ENCODE data around the gene NCOR2.

NCOR2 gene

DNA sequence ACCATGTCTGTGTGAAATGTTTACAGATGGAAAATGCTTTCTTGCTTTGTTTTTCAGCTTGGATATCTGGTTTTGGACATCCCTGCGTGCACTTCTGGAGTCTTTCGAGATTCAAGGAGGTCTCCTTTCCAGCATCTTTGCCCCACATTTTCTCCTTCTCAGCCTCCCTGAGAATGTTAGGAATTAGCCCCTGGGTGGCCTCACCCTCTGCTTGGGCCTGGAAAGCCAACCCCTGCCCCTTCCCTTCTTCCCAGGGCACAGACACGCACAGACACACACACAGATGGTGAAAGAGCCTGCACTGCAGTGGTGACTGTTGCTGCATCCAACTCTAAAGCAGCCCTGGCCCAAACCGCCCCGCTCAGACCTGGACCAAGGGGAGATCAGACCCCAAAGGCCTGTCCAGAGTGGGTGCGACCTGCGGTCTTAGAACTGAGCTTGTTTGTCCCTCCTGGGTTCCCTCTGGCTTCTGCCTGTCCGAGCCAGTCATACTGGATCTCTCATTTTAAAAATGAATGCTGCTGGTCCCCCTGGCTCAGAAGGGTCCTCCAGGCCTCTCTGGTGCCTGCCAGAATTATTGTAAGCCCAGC lies 8.7 kb upstream of the NCOR2 start:
- no peak for DNase-seq (ENCODE audit: low spot score)

DNA sequence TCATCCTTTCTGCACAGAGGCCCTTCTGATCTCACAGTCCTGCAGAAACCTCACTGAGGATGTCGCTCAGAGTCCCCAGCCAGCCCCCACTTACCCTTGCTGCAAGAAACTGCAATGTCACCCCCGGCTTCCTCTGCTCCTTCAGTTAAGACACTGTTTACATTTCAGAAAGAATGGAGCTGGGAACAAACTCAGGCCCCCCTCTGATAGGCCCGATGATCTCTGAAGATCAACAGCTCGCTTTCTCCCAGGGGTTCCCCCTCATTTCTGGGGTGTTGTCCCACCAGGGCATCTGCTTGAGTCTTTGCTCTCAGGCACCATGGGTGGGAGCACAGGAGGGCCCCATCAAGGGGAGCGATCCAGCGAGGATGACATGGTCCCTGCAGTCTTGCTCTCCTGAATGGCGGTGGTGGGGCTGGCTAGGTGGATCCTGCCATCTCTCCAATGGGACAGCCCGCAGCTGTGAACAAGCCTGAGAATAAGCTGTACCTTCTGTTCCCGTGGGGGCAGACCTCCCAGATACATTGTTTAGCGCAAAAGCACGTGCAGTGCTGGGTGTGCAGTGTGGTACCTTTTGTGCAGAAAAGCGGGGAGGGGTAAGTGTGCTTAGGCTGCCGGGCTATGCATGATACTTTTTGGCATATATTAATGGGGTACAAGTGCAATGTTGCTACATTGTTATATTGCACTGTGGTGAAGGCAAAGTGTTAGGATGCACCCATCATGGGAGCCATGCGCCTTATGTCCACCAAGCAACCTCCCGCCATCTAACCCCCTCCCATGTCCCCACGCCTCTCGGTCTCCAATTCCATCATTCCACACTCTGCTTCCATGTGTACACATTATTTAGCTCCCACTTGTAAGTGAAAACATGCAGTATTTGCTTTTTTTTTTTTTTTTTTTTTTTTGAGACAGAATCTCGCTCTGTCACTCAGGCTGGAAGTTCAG lies 6.7 kb upstream of the NCOR2 start:
- no peak for DNase-seq (ENCODE audit: low spot score)

DNA sequence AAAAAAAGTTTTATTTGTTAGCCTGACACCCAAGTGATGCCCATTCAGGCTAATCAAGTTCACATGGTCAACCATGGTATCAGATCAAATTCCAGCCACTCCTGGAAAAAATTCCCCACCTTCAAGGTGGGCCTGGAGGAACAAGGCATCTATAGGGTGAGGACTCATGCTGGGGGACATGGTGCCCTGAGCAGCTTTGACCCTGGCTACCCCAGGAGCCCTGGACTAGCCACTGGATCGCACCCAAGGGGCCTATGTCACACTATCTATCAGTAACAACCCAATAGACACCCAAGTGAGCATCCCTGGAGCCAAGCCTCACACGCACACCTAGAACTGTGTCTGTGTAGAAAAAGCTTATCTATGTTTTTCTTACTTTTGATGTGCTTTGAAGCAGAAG lies 4.1 kb upstream of the NCOR2 start:
- DNase-seq (ENCODE audit: low spot score): no peak

DNA sequence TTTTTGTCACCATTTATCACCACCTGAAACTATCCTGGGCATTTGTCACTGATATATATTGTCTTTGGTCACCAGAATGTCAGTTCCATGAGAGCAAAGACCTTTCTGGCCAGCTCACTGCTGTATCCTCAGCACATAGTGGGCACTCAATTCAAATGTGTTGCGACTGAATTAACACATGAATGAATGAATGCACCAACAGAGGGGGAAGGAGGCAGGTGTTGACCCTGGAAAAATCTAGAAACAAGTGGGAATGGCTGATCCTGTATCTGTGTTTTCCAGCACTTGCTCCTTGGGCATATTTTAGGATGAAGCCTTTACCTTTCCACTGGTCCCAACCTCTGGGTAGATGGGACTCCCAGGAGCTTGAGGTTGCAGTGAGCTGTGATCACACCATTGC lies 3.4 kb upstream of the NCOR2 start:
- DNase-seq (ENCODE audit: low spot score): no peak

DNA sequence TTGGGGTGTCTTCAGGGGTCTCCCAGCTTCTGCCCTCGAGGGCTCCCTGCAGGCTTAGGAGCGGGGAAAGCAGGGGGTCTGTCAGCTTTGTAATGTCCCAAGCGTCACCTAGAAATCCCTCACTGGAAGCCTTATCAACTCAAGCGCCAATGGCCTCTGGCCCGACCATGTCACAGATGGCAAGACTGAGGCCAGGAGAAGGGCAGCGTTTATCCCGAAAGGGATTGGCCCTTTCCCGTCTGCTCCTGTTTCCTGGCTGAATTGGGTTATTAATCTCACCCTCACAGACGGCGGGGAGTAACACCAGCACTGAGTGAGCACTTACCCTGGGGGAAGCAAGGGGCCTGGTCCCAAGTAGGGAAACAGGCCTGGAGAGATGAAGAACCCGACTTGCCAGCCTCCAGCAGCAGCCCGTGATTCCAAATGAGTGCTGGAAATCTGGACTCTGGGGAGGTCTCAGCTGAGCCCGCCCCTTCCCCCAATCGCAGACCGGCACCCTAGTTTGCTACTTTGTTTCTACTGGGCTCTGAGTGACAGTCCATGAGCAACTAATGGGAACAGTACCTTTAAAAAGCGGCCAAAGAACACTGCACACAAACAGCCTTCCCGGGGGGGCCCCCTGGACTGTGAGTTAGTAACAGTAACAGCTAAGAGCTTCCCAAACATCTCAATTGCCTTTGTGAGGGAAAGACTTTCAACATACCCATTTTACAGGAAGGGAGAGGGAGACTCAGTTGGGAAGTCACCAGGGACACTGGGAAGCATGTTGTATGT lies 2.1 kb upstream of the NCOR2 start:
- no peak for DNase-seq (ENCODE audit: low spot score)

DNA sequence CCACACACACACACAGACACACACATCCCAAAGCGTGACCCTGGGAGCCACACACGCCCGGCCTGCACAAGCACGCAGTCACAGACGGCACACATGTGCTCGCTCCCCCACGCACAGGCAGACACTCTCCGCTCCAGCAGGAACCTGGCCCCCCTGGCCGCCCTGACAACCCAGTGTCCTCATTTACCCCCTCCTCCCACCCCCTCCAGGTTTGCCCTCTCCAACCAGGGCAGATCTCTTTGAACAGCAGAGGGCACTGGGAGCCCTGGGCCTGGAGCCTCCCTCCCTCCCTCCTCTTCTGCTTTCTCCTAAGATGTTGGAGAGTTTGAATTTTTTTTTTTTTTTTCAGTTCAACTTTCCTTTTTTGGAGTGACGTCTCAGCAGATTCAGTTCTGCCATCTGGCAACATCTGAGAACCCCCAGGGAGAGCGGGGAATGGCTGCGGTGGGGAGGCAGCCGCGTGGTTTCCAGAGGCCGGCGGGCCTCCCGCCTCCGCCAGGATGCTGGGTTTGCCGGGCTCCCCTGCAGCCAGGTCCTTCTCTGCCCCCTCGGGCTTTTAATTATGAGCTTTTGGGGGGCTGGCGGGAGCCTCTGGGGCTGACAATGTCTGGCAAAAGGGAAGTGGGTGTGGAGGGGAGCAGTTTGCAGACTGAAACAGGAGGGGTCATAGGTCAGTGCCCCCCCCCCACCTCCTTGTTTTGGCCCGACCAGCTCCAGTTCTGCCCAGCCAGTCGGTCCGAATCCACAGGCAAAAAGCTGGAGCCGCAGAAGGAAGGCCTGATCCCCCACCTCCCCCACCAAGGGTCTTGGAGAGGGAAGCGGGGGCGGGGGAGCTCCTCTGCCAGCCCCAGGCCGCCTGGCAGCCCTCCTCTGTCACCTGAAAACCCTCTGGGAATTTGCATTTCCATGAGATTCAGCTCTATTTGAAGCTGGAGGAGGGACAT lies 1.3 kb upstream of the NCOR2 start:
- peak; percentile 91 for DNase-seq (ENCODE audit: low spot score)

DNA sequence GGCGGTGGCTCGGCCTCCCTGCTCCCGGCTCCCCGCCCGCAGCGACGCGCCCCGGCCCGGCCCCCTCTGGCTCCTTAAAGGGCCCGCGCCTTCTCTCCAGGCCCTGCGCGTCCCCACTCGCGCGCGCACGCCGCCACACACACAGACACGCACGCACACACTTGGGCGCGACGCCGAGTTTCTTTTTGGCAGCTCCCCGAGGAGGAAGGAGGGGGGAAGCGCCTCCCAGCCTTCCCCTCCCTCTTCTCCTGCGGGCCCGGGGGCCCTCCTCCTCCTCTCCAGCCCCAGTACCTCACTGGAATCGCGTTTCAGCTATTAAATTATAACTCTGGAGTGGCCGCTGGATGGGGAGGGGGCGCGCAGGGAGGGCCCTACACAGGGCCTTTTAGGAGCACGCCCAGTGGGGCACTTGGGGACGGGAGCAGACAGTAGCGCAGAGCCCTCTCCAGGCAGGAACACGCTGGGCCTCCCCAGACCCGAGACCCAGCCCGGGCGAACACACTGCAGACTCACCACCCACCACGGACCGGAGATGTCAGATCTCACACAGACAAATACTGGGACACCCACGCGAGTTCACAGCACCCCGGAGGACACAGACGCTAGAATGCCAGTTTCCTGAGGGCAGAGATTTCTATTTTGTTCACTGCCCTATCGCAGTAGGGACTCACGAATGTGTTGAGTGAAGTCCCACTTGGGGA lies 411 bp upstream of the NCOR2 start:
- peak; percentile 97 for DNase-seq (ENCODE audit: low spot score)

DNA sequence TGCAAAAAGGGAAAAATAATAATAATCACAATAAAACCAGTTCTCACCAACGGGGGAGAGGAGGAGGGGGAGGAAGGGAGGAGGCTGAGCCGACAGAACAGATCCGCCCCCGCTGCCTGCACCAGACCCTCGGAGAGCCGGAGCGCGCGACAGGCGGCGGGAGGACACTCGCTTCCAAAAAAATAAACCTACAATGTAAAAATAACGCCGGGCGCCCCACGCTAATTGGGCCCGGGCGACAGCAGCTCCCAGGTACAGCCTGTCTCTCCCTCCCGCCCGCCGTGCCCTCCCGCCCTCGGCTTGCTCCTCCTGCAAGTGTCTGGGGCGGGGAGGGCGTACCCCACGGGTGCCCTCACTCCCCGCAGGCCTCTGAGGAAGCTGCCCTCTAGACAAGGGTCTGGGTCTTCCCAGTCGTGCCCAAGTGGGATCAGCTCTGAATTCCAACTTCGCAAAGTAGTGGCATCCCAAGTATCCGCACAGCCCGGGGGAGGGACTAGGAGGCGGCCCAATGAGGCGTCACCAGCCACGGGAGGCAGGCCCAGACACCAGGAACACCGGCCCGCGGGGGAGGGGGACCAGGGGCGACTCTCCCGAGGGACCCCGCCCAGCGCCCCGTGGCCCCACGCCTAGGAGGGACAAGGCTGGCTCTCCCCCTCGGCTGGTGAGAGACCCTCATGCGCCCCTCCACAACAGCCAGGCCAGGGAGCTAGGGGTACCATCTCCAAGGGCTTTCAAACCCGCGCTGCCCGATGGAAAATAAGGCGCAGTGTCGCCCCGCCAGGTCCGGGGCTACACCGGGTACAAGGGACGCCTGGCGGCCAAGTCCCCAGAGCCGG lies 1.0 kb downstream of the NCOR2 start:
- DNase-seq (ENCODE audit: low spot score): peak; percentile 86

DNA sequence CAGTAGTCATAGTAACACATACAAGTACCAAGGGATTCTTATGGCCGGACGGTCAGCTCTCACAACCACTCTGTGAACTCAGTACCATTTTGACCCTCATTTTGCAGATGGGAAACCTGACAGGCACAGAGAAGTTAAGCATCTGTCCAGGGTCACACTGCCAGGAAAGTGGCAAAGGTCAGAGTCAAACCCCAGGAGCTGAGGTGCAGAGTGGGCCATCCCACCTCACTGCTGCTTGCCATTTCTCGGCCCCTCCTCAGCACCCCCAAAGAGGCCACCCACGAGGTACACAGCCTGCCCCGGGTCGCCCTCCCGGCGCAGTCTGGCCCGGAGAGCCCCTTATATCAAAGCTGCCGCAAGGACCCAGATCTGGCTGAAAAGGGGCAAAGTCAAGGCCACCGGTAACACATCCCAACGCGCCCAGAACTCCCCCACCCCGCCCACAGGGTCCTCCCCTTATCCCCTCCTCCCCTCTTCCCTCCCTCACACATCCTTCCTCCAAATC lies 1.7 kb downstream of the NCOR2 start:
- no peak for DNase-seq (ENCODE audit: low spot score)

DNA sequence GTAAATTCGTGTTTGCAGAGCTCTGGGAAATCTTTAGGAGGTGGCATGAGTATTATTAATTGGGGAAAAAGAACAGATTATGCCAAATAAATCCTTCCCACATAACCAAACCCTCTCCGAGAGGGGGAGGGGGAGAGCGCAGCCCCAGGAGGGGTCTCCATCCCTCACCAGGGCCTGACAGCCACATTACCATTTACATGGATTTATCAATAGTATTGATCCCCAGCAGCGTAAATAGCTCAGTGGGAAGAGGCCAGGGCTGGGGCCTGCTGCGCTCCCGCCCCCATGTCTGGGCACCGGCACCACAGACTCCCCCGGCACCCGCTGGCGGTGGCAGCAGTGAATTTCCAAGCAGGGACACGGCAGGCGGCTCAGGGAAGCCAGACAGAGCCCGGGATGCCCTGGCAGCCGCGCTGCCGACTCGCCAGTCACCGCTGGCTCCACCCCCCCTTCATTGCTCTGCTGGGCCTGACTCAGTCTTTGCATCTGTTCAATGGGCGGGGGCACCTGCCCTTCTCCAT lies 2.4 kb downstream of the NCOR2 start:
- peak; percentile 51 for DNase-seq (ENCODE audit: low spot score)

DNA sequence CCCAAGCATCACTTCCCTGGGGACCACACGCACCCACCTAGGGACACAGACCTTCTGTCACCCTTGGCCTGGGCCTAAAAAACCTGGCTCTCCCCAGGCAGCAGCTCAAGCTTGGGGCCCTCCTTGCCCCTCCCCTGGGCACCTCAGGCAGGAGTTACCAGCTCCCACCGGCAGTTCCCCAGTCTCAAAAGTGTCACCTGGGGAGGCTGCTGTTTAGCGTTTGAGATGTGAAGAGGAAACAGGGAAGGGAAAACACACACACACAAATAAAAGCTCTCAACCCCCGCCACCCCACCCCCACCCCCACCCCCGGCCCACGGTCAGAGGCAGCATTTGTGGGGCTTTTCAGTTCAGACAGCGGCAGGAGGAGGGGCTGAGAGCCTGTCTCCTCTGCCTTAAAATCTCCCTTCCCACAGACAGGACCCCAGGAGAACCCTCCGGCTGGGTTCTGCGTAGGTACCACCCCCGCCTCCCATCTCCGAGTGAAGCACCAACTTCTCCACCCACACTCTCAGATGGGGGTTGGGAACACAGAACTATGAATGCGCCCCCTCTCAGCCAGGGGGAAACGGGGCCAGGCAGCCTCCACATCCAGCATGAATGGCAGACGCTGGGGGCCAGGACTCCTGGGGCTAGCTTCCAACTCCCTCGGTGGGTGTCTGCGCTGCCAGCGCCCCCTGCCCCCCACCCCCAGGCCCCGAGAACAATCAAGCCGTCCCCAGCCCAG lies 3.0 kb downstream of the NCOR2 start:
- no peak for DNase-seq (ENCODE audit: low spot score)

DNA sequence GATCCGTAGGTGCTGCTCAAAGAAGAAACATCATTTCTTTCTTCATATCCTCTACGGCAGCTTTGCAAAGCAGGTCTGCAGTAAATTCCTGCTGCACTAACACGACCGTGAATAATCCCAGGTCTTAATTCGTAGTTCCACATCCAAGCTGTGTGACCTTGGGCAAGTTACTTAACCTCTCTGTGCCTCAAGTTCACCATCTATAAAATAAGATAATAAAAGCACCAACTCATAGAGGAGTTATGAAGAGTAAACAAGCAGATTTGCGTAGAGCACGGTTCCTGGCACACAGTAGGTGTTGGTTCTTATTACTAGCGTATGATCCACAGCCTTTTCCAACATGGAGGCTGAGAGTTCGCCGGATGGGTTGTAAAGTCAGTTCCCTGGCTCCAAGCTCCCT lies 3.6 kb downstream of the NCOR2 start:
- DNase-seq (ENCODE audit: low spot score): no peak

DNA sequence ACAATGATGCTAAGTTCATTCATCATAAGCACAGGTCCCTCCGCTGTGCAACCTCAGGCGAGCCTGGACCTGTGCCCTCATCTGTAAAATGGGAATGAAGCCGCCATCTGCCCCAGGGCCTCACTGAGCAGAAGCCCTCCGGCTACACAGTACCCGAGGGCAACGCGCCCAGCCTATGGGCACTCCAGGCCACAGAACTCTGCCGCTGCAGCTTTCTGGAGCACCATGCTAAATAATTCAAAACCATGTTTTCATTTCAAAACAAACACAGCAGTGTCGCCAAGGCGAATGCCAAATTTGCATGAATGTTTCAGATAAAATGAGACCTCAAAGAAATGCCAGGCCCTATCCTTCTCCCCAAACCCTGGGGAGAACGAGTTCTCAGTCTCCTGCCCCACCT lies 4.0 kb downstream of the NCOR2 start:
- no peak for DNase-seq (ENCODE audit: low spot score)

DNA sequence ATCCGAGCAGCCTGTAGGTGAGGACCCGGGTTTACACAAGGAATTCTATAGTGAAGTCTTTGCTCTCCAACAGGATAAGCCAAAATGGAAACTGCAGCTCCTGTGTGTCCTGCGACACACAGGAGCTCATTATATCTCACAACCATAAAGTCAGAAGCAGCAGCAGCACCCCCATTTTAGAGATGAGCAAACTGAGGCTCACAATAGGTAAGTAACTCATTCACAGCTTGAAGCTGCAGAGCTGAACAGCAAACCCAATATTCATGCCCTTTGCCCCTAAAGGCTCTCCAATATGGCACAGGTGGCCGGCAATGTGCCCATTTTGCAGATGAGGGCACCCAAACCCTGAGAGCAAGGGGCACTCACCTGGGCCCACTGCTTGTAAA lies 4.6 kb downstream of the NCOR2 start:
- DNase-seq (ENCODE audit: low spot score): no peak

DNA sequence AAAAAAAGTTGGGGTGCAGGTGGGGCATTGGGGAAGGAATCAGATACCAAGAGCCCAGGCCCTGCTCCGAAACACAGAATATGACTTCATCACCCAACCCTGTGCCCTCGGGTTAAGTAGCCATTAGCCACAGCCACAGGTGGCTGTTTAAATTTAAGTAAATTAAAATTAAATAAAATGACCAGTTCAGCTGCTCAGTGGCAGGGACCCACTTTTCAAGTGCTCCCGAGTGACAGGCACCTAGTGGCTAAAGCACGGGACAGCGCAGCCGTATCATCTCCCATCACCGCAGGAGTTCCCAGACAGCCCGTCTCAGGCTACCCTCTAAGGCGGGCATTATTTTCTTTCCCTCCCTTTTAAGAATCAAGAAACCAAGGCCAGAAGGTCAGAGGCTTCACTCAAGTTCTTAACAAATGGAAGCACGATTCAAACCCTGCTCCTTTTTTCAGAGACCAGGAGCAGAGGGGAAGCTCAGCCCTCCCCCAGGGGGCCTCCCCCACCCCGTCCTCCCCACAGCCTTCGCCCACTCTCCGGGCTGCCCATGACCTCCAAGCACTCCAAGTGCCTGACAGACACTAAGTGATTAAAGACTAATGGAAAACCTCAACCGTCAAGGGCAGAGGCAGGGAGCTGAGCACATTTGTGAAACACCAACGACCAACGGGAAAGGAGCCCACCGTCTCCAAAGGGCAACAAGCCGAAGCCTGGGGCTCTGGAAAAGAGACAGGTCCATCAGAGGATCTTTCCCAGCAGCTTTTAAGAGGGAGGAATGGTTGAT lies 5.2 kb downstream of the NCOR2 start:
- DNase-seq (ENCODE audit: low spot score): no peak

DNA sequence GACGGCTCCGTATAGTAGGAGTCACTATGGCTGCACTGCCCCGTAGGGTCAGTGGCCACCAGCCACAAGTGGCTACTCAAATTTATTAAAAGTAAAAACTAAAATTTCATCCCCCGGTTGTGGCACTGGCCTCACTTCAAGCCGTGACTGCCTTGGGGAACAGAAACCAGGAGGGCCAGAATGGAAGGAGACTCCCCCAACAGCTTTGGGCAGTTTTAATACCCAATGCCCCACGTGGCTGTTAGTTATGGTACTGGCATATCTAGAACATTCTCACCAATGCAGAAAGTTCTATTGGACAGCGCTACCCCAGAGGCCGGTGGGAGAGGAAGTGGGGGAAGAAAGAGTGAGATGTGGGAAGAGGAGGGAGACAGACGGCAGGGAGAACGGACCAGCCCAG lies 6.2 kb downstream of the NCOR2 start:
- DNase-seq (ENCODE audit: low spot score): no peak

DNA sequence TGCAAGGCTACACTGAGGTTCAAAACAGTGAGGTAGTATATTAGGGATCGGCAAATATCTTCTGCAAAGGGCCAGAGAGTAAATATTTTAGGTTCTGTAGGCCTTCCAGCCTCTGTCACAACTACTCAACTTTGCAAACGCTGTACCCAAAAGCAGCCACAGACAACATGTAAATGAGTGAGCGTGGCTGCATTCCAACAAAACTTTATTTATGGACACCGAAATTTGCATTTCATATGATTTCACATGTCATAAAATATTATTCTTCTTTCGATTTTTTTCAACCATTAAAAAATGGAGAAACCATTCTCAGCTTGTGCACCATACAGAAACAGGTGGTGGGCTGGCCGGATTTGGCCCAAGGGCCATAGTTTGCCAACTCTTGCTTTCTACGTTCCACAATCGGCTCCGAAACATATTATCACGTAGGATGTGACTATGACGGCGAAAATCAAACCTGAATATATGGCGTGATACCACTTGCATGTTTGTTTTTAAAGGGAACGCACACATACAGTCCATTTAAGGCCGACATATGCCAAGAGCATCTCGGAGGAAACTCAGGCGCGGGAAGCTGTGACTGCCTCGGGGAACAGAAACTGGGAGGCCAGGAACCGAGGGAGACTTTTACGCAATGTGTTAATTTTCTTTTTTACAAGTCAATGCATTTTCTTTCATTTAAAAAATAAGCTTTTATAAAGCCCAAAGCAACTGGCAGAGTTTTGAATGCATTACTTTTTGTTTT lies 7.1 kb downstream of the NCOR2 start:
- DNase-seq (ENCODE audit: low spot score): no peak

All from AG08395 (cell line).